RPMI7951 (cell line): Measurements from ENCODE around the gene SMARCB1. TPM values are rescaled to one million over a fixed set of nuclear protein-coding genes. Genes with fewer than 3 reads are reported as not detected.
A peak's percentile ranks its signal among the peaks of the same experiment; 100 is the strongest.

Source experiments
- DNase-seq: peaks from one replicate; pipeline ENCODE4 v3.0.0-alpha.2; 2012; ENCODE audit warnings: low read depth
- total RNA-seq: library from RNA; depleted of rRNA; stranded (reverse); fragments of >200 nt; shearing (Covaris generic); gene quantifications from 2 replicates; pipeline ENCODE4 v1.2.3, GENCODE V29; 2014

Gene SMARCB1
- total RNA-seq, 1 experiment from 2014 or later, result 72.3 TPM

- DNase-seq, result no peak
These were observed 45.0 kb downstream of the SMARCB1 start for GRCh38 chr22:23831781-23832180.

DNA sequence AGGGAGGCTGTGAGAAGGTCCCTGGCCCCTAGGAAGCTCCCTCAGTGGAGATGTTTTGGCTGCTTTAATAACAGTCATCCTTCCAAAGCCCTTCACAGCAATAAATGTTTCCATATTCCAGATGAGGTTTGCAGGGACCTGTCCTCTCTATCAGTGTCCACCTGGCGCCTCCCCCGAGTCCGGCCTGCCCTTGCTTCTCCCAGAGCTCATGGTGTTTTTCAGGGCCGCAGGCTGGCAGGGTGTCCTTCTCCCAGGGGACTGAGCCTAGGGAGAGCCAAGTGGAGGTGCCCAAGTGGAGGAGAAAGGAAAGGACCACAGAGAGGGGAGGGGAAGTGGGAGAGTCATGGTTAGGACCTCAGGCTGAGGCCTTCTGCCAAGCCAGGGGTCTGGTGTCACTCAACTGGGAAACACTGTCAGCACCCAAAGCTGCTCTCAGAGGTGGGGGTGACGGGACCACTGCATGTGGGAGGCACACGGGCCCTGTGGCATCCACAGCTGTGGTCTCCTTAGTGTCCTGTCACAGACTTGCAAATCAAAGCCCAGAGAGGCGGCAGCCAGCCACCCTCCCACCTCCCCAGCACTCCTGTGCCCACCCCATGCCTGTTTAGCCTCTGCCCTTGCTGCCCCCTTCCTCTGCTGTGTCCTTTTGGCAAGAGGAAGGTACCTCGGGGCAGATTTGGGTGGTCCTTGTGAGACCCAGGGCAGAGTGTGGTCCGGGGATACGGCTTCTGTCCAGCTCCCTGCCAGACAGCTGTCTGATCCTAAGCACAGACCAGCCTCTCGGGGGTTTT, 45.7 kb downstream of the SMARCB1 start:
- no peak for DNase-seq

DNA sequence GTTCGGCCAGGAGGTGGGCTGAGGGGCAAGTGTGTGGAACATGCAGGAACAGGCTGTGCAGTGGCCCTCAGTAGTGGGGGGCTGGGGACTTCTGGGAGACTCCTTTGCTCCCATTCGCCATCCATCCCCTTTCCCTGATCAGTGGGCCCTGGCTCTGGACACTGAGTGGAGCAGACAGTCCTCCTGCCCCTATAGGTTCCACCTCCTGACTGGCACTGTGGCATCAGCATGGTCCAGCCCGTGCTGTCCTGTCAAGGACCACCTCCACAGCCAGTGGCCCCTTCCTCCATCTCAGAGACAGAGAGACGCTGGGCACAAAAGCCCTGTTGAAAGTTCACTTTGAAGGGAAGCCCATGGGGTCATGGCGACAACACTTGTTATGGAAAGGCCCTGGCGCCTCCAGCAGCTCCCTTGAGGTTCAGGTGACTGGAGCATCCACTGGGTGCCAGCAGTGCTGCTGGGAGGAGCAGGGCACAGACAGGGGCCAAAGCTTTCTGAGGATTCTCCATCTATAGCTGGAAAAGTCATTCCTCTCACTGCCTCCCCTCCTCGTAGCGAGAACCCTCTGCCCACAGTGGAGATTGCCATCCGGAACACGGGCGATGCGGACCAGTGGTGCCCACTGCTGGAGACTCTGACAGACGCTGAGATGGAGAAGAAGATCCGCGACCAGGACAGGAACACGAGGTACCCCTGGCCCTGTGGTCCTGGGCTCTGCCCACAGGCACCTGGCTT, 46.4 kb downstream of the SMARCB1 start:
- no peak for DNase-seq

DNA sequence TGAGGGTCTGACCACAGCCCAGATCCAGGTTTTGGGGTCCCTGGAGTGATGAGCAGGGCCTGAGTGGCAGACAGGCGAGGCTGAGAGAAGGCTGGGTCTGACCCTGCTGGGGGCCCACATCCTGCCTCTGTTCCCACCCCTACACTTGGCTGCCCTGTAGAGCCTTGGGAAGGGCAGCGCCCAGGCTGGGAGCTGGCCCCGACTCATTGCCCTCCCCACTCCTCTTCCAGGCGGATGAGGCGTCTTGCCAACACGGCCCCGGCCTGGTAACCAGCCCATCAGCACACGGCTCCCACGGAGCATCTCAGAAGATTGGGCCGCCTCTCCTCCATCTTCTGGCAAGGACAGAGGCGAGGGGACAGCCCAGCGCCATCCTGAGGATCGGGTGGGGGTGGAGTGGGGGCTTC, 47.1 kb downstream of the SMARCB1 start:
- DNase-seq, result no peak

- no peak for DNase-seq
These were observed 47.6 kb downstream of the SMARCB1 start for GRCh38 chr22:23834406-23834792.

DNA sequence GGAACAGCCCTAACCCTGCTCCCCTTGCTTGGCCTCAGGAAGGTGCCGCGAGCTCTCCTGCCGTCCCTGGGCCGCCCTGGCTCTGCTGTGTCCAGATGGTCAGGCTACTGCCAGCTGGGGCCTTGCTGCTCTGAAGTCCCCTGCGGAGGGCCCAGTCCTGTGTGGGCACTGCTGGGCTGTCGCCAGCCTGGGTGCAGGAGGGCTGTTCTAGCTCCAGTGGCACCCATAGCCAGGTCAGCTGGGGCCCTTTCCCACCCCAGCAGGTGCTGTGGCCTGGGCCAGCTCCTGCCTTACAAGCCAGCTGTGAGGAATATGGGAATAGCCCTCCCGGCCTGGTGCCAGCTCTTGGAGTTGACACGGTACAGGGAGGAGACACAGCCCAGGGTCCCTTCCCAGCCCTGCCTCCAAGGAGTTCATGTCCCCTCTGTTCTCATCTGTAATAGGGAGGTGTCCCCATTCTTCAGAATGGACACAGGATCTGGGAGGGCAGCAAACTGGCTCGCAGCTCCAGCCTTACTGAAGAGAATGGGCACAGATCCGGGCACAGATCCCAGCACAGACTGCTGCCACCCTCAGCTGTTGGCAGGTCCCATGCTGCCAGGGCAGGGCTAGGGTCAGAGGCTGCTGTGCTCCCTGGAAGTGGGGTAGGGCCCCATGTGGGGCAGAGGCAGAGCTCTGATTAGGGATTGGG, 48.2 kb downstream of the SMARCB1 start:
- no peak for DNase-seq

DNA sequence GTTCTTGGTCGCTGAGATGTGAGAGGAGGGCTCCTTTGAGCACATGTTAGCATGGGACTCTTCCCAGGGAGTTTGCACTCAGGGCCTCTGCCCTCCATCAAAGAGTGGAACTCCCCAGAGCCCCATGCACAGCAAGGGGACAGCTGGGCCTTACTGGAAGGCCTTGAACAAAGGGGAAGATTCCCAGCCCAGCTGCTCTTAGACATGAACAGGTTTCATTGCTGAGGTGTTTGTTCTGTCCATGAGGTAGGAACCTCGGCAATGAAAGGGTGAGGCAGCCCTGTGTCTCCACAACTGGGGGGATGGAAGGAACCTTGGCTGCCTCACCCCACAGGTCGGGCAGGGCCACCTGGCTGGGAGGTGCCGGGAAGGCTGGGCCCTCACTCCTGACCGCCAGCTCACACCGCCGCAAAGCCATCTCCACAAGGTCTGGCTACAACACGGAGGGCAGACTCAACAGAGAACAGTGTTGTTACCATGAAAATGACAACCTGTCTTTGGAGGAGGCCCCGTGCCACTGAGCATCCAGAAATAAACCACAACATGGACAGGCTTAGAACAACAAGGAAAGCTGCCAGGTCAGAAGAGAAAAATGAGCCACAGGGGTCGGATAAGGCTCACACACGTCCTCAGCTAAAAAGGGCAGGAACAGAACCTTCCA, 48.8 kb downstream of the SMARCB1 start:
- no peak for DNase-seq

GRCh38 chr22:23836281-23836680, 49.5 kb downstream of the SMARCB1 start:
- DNase-seq, result no peak

DNA sequence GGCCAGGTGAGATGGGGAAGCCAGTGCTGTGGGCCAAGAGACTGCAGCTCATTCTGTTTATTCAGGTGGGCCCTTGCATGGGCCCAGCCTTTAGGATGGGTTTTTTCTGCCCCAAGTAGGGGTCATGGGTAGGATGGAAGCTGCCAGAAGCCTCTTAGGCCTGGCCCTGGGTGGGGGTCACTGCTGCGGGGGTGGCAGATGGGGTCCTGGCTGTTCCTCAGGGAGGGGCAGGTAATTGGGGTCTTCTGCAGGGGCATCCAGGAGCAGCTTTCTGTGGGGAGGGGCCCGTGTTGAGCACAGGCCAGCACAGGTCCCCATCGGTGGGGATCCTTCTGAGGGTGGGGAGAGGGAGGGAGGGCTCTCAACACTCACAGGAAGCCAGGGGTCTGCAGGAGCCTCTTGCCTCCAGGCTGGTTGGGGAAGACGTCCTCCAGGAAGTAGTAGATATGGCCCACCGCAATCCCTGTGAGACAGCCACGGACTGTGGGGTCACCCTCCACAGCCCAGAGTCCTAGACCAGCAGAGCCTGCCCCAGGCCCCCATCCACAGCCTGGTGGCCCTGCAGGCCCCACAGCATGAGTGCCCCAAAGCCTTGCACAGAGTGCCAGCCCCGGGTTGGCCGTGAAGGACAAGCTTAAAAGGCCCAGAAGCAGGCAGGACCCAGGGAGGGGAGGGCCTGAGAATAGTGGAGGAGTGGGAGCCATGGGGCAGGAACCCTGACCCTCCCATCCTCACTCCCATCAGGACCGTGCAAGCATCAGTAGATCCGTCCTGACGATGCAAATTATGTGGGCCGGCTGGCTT, 50.1 kb downstream of the SMARCB1 start:
- no peak for DNase-seq

DNA sequence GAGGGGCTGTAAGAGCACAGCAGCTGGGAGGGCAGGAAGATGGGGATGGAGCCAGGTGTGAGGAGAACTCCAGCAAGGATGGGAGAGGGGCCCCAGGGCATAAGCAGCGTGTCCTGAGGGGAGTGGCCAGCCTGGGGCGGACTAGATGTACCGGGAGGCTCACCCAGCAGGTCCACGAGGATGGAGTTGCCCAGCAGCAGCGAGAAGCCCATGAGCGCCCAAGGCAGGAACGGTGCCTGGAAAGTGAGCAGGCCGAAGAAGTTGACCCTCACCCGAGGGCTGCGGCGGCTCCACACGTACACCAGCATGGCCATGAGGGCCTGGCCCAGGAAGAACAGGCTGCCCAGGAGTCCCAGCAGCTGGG, 50.7 kb downstream of the SMARCB1 start:
- no peak for DNase-seq

GRCh38 chr22:23837911-23838680, 51.3 kb downstream of the SMARCB1 start:
- no peak for DNase-seq

- DNase-seq, result peak; percentile 99
These were observed 52.1 kb downstream of the SMARCB1 start, which contains the start of gene DERL3 for GRCh38 chr22:23838681-23839468. Gene DERL3, minus strand, starts transcription at chr22:23839006. Its CDS starts 19 bp downstream, at chr22:23838987.

GRCh38 chr22:23840026-23840425, 53.3 kb downstream of the SMARCB1 start:
- DNase-seq, result no peak

DNA sequence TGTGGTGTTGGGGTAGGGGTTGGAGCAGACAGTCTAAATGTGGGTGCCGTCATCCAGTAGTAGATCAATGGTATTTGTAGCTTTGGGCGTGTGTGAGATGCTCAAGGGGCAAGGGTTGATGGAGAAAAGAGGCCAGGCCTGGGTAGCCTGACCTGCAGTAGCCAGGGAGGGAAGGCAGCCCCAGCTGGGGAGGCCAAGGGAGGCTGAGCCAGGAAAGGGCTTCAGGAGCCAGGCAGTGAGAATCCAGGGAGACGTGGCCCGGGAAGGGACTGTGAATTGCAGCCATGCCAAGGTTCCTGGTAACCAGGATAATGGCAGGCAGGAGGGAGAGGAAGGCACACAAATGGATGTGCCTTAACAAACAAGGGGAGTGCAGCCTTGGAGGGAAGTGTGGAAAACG, 54.5 kb downstream of the SMARCB1 start:
- DNase-seq, result no peak

DNA sequence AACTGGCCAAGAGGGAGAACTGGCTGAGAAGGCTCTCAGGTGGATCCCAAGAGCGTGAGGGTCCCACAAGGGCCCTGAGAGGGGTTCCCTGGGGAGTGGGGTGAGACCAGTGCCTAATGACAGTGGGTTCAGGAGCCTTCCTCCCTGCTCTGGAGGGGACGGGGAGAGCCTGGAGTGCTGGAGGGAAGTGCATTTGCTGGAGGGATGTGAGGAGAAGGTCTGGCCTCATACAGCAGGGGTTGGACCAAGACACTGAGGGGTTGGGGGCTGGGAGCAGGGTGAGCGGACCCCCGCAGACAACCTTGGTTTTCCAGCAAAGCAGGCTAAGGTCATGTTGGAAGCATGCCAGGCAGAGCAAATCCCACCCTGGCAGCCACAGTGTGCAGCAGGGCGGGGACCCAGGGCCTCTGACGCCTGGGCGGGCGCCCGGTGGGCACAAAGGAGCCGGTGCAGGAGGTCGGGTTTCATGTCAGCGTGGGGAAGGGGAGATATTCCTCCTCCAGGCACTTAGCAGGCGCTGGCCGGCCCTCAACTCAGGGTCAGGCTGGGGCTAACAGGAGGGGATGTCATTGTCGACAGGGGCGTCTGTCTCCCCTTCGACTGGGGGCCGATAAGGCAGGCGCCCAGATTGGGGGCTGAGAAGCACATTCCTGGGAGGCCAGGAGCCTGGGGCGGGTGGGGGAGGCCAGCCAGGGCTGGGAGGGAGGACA, 55.1 kb downstream of the SMARCB1 start:
- DNase-seq, result no peak

DNA sequence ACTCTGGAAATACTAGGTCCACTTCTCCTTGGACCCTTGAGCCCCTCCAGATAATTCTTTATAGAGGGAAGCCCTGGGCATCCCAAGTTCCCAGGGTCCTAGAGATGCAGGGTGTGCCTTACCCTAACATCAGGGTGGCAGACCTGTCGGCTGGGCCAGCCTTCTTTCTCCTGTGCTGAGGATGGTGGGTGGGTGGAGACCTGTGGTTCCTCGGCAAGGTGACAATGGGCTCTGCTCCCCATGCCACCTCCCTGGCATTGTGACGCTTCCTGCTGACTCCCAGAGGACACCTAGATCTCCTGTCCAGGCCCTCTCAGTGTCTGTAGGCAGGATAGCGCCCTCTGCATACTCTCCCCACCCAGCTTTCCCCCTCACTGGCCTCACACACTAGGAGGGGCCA, 55.8 kb downstream of the SMARCB1 start:
- DNase-seq, result no peak

GRCh38 chr22:23844739-23845202, 58.0 kb downstream of the SMARCB1 start:
- no peak for DNase-seq

DNA sequence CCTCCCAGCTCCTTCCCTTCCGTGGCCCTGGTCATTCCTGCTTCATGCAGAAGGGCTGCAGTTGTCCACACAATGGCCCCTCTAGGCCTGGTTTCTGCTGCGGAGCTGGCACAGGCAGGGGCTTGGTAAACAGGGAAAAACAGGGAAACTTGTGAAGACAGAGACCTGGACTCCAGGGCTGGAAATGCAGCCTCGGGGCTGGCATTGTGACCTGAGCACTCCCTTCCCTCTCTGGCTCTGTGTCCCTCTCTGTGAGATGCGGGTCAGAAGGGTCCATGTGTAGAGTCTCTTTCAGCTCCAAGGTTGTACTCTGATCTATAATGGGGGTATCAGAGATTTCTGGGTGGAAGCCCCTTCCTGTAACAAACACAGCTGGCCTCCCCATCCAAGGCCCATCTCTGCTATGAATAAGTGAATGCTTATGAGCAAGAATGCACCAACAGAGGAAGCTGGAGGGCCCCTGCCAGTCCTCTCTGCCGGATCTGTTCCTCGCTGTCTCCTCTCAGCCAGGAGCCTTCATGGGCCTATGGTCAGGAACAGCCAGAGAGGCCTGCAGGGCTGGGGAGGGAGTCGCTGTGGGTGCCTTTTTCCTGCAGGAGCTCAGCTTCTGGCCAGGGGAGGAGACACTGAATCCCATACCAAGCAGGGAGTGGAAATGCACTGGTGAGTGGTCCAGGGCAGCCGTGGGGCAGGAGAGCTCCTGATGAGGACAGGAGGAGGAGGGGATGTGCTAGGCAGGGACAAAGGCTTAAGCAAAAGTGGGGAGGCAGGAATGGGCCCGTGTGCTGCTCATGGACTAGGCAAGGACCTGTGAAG, 58.7 kb downstream of the SMARCB1 start:
- DNase-seq, result peak; percentile 46
